Caki2 (cell line): Measurements from ENCODE around the gene GPC5. TPM values are rescaled to one million over a fixed set of nuclear protein-coding genes. Genes with fewer than 3 reads are reported as not detected.
"Not testable (repeated sequence)": the region's sequence is repeated elsewhere in the genome, so short reads cannot be mapped to it uniquely, and the experiment has no call there.

Source experiments
- DNase-seq: peaks from one replicate; pipeline ENCODE4 v3.0.0-alpha.2; 2015; ENCODE audit warnings: low read depth
- in situ Hi-C: cut with HindIII; loops from 2 replicates; pipeline ENCODE4 v1.10.0; 2016; ENCODE audit warnings: low sequenced_read_pairs, low pct_unique_long_range_greater_than_20kb, mixed read lengths
- total RNA-seq: library from RNA; depleted of rRNA; stranded (reverse); fragments of >200 nt; shearing (Covaris generic); gene quantifications from 2 replicates; pipeline ENCODE4 v1.2.3, GENCODE V29; 2014; ENCODE audit warnings: low replicate concordance

GPC5 gene
- total RNA-seq, 1 experiment from 2014 or later = not detected

DNA sequence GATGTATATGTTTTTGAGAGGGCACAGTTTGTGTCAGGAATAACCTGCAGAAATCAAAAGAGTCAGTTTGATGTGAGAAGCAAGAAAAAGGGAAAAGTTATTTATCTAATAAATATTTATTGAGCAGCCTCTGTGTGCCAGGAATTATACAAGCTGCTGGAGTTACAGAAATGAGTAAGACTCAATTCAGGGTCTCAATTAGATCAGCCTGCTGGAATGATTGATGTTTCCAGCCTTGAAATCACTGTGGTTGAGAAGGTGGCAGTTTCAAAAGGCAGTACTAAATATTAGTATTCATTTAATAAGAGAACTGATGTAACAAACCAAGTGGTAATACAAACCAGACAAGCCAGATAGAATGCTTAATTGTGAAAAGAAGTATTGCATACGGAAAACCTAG lies 1045.8 kb downstream of the GPC5 start:
- in situ Hi-C loops = no loop called here
- DNase-seq = no peak

GRCh38 chr13:92451060-92451459 lies 1052.6 kb downstream of the GPC5 start:
- in situ Hi-C loops = no loop called here
- no peak for DNase-seq

DNA sequence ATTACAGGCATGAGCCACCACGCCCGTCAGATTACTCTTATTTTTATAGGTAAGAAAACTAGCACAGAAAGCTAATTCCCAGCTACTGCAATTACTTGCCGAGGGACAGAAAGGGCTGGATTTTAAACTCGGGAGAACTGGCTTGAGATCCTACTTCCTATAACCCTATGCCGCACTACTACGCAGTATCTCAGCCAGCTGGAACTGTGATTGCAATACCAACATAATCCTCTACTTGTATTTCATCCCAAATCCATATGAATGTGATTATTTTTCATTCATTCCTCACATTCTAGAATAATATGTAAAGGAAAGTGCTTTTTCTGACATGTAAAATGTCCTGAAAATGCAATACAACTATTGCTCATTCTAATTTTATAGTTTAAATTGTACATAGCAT lies 1054.4 kb downstream of the GPC5 start:
- DNase-seq = no peak
- in situ Hi-C loops = no loop called here

DNA sequence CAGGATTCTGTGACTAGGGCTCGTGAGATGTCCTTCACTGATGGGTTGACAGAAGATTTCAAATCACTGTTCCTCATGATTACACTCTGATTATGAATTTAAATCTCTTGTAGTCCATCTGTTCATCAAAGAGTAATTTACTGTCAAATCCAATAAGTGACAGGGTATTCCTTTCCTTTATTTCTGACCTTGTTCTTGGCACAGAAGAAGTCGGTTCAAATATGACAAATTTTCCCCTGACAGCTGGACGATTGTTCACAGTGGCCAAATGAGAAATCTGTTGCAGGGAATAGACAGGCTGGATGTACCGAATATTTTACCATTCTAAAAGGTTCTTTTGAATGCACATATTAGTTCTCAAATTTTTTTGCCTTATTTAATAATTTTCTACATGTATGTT lies 1060.9 kb downstream of the GPC5 start:
- no peak for DNase-seq
- in situ Hi-C loops = no loop called here

GRCh38 chr13:92460479-92460878 lies 1062.1 kb downstream of the GPC5 start:
- in situ Hi-C loops = no loop called here

GRCh38 chr13:92461402-92461801 lies 1063.0 kb downstream of the GPC5 start:
- in situ Hi-C loops = no loop called here
- no peak for DNase-seq

More at GRCh38 chr13:92460479-92460878, 1062.1 kb downstream of the GPC5 start:
- DNase-seq = no peak

GRCh38 chr13:92461831-92462230 lies 1063.4 kb downstream of the GPC5 start:
- in situ Hi-C loops = no loop called here
- no peak for DNase-seq

DNA sequence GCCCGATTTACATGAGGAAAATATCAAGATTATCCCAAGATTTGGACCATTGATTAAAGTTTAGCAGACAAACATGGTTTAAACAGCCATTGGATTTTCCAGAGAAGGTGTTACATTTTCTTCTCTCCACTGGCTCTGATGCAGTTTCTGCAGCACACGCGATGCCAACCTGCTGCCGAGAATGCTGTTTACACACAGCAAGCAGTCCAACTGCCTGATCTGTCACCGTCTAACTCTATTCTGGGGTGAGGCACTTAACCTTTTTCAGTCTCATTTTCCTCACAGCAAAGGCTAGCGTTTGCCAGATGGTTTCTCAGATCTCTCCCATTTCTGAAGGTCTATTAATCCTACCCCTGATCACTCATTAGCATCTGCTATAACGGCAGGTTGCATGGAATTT lies 1064.7 kb downstream of the GPC5 start:
- in situ Hi-C loops = no loop called here

GRCh38 chr13:92473765-92474475 lies 1075.5 kb downstream of the GPC5 start:
- DNase-seq = no peak
- in situ Hi-C loops = no loop called here

More for the DNA sequence above, 1064.7 kb downstream of the GPC5 start:
- DNase-seq = no peak

- no peak for DNase-seq
- in situ Hi-C loops = no loop called here
These were observed 1082.0 kb downstream of the GPC5 start for GRCh38 chr13:92480387-92480786.

- DNase-seq = not testable (repeated sequence)
These were observed 1084.4 kb downstream of the GPC5 start for GRCh38 chr13:92482790-92483189.

DNA sequence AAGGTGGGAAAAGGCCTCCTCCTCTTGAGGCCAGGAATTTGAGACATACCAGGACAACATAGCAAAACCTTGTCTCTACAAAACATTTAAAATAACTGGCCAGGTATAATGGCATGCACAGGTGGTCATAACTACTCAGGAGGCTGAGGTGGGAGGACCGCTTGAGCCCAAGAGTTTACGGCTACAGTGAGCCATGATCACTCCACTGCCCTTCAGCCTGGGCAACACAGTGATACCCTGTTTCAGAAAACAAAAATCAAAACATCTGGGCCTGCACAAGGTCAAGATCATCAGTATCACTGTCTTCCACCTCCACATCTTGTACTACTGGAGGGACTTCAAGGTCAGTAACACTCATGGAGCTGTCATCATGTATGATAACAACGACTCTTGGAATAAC lies 1085.5 kb downstream of the GPC5 start:
- in situ Hi-C loops = no loop called here
- no peak for DNase-seq

More at GRCh38 chr13:92482790-92483189, 1084.4 kb downstream of the GPC5 start:
- in situ Hi-C loops = not testable (repeated sequence)

DNA sequence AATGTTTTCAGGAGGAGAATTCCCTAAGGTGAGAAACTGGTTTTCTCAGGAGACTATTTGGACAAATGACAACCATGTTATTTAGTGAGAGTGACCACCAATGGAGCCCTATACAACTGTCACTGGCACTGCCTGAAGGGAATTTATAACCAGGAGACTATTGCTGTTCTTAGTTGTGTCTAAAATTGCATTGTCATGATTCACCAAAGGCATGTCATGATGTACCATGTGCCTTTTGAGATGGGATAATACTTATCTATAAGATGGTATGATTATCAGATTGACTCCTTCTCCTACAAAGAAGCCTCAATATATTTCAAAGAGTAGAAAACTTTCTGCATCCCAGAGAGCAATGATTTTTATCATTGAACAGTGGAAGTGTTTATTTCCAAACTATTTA lies 1088.8 kb downstream of the GPC5 start:
- in situ Hi-C loops = no loop called here
- no peak for DNase-seq

DNA sequence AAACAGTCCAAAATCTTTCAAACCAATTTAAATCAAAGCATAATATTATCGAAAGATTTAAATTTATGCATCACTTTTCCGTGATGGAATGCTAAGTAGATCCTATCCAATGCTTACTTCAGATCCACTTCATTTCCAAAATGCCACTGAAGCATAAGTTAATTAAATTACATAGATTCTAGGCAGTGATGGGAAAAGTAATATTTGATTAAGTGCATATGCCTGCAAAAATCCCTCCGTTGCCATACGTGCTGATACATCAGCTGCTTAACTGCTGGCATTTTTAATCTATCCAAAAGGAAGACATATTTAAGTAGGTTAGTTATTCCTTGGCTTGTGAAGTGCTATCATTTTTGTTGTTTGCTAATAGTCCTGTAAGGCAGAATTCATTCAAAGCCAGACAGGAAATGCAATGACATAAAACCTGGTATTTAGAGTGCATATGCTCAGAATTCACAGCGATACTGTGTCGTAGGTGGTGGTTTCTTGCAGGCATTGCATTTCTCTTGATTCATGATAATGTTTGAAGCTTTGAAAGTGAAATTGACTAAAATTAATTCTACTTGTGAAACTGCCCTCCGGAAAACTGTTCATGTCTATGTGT lies 1089.9 kb downstream of the GPC5 start:
- in situ Hi-C loops = no loop called here
- no peak for DNase-seq

DNA sequence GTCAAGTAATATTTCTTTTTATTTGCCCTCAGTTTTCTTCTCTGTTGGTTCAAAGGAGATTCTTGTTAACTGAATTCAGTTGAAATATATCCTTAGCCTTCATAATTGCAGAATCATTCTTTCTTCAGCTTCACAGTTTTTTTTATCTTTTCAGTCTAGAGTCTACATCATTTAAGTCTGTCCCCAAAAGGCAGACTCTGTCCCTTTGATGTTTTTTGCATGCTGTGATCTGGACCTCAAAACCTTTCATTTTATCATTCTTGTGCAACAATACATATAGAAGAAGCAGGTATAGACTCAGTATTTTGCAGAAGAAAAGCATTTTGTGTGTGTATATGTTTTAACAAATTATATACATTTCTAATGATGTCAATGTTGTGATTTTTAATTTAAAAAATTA lies 1093.4 kb downstream of the GPC5 start:
- no peak for DNase-seq
- in situ Hi-C loops = no loop called here

- no peak for DNase-seq
- in situ Hi-C loops = no loop called here
These were observed 1096.5 kb downstream of the GPC5 start for GRCh38 chr13:92494915-92495314.

- in situ Hi-C loops = no loop called here
- no peak for DNase-seq
These were observed 1101.8 kb downstream of the GPC5 start for GRCh38 chr13:92500192-92500591.

GRCh38 chr13:92510416-92510815 lies 1112.0 kb downstream of the GPC5 start:
- in situ Hi-C loops = no loop called here
- peak; percentile 3 for DNase-seq

DNA sequence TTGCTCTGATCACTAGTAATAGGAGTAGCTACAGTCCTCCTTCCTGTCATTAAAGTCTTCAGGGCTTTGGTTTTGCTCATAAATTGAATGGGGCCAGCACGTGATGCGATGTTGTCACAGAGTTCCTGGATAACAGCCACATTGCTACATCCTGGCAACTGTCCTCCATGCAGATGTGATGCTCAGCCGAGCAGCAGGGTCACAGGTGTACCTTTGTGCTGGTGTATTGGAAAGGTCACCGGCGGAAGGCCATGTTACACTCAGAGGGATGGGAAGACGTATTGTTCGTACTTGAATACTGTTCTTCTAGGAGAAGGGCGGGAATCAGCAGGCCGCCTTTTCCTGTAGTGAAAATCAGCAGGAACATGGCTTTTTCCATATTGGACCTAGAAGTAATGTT lies 1114.4 kb downstream of the GPC5 start:
- DNase-seq = no peak
- in situ Hi-C loops = no loop called here

- no peak for DNase-seq
- in situ Hi-C loops = no loop called here
These were observed 1115.3 kb downstream of the GPC5 start for GRCh38 chr13:92513672-92514071.
